Cardiac fibroblast (primary cell): Measurements from ENCODE around the gene CHTF8.
A peak's percentile ranks its signal among the peaks of the same experiment; 100 is the strongest.

Experiments used
- DNase-seq, 2 donors: peaks; one replicate each; pipeline versions ENCODE4 v3.0.0 to v3.0.0-alpha.2; 2010; ENCODE audit warnings: low read depth in 2 of 2
- H3K4me3 ChIP-seq, 2 donors: replicated peaks in 1 of 2; 1 replicate in 1 of 2; 2 replicates in 1 of 2; pipeline ENCODE4 v1.5.1; 2011; ENCODE audit warnings: low read depth in 2 of 2, low read length in 2 of 2, mild to moderate bottlenecking in 2 of 2, moderate library complexity in 1 of 2
- CTCF ChIP-seq: IDR thresholded peaks from one replicate; pipeline ENCODE4 v1.5.1; 2011; ENCODE audit warnings: low read depth, mild to moderate bottlenecking, low read length, inconsistent platforms

CHTF8 gene

DNA sequence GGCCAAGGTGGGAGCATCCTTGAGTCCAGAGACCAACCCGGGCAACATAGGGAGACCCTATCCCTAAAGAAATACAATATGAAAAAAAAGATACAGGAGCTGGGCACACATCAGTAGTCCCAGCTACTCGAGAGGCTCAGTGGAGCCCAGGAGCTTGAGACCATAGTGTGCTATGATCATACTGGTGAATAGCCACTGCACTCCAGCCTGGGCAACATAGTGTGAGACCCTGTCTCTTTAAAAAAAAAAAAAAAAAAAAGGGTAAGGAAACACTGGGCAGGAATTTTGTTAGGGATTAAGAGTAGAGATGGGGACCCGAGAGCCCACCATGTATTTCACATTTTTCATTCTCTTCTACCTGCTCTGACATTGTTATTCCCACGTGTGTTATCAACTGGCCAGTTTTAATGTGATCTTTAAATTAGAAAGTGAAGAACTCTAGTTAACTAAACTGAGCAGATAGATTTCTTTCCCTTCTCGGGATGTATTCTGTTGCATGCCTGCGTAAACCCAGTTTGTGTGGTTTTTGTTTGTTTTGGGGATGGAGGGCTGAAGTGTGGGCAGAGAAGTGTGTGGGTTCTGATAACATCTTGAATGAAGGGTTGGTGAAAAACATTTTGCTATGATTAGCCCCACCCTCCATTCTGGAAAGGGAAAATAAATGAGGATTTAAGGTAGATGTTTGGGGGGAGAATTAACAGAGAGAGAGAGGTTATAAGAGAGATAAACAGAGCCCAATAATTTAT is 37.4 kb upstream of the CHTF8 start:
- DNase-seq, result no peak
- TF ChIP-seq CTCF, result no peak
- H3K4me3 ChIP-seq, result no peak overlapping the region

- DNase-seq, result no peak
- TF ChIP-seq CTCF, result no peak
- H3K4me3 ChIP-seq, result no peak overlapping the region
These were observed 36.7 kb upstream of the CHTF8 start for GRCh38 chr16:69169051-69169450.

GRCh38 chr16:69166946-69167930 is 34.9 kb upstream of the CHTF8 start:
- H3K4me3 ChIP-seq, result no peak overlapping the region
- DNase-seq, result peak in 1 of 2 donors; percentile 58
- TF ChIP-seq CTCF, result no peak

DNA sequence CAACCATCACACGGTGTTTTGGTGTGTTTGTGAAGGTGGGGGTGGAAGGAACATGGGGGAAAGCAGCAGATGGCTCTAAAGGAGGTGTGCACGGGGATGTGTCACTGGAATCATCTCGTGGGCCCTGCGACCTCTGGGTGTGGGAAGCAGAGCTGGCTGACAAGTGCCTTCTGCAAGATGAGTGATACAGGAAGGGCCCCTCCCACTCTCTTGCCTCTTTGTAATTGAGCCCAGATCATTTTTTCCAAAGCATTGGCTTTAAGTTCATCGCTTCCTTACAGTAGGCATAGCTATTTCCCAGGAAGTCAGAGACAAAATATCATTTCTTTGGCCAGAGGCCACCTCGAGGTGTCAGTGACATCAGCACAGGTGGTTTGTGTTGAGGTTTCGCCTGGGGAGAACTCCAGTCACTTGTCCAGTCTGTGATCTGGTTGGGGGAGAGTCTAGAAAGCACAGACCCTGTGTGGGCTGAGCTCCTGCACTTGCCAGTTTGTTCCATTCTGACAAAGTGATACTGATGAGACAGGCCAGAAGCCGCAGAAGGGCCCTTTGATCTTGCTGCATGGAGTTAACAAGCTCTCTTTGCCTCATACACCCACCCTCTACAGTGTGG is 33.9 kb upstream of the CHTF8 start:
- no peak for TF ChIP-seq CTCF
- H3K4me3 ChIP-seq, result no peak overlapping the region
- peak; percentile 26 to 51 for DNase-seq

DNA sequence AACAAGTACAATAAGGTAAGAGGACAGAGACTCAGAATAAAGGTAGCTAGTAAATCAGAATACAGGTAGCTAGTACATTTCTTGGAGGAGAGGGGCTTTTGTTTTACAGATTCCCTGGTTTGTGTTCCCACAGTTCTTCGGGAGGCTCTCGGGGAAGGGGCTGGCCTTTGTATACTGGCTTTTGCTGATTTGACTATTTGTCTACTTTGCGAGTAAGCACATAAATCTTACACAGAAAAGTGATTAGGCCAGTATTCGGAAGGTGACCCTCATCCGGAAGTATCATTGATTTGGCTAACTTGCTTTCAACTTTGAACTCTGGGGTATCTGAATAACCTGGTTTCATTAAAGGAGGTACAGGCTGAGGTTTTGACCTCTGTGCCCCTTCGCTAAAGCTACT is 33.2 kb upstream of the CHTF8 start:
- H3K4me3 ChIP-seq, result no peak overlapping the region
- TF ChIP-seq CTCF, result no peak
- DNase-seq, result no peak

DNA sequence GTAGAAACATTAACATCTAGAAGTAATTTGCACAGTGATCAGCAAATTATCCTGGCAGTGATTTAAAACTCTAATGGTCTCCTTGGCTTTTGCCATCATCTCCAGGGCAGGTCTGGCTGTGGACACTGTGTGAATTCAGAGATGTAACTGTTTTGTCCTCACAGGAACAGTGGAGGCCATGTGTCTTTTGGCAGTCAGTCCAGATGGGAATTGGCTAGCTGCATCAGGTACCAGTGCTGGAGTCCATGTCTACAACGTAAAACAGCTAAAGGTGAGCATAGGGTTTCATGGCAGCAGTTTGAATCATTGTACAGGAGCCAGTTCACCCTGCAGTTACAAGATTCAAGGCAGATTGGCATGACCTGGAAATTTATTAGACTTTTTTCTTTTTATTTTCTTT is 27.8 kb upstream of the CHTF8 start:
- DNase-seq, result no peak
- no peak overlapping the region for H3K4me3 ChIP-seq
- no peak for TF ChIP-seq CTCF
